Adipocyte (in vitro differentiated cells): ENCODE data around the gene LCN10.
"Not testable (repeated sequence)": the region's sequence is repeated elsewhere in the genome, so short reads cannot be mapped to it uniquely, and the experiment has no call there.

Experiments
- DNase-seq: peaks from one replicate; pipeline ENCODE4 v3.0.0-alpha.2; 2015; ENCODE audit warnings: low read depth
- H3K27me3 ChIP-seq: replicated peaks from 2 replicates; pipeline ENCODE4 v1.7.0; 2013; ENCODE audit warnings: mild to moderate bottlenecking, low read length, moderate library complexity; ENCODE audit not compliant: control insufficient read depth, insufficient read depth
- H3K36me3 ChIP-seq: 2 replicates; pipeline ENCODE4 v1.7.0; 2013; ENCODE audit warnings: low read length, mild to moderate bottlenecking, moderate library complexity; ENCODE audit not compliant: control insufficient read depth, insufficient read depth, severe bottlenecking
- H3K4me1 ChIP-seq: 2 replicates; pipeline ENCODE4 v1.7.0; 2013; ENCODE audit warnings: mild to moderate bottlenecking, low read length, moderate library complexity; ENCODE audit not compliant: control insufficient read depth, insufficient read depth
- H3K4me3 ChIP-seq: 2 replicates; pipeline ENCODE4 v1.7.0; 2013; ENCODE audit warnings: mild to moderate bottlenecking, low read length, moderate library complexity
- H3K9ac ChIP-seq: 2 replicates; pipeline ENCODE4 v1.7.0; 2013; ENCODE audit warnings: mild to moderate bottlenecking, low read length, moderate library complexity
- H3K9me3 ChIP-seq: 2 replicates; pipeline ENCODE4 v1.7.0; 2013; ENCODE audit warnings: mild to moderate bottlenecking, low read length, moderate library complexity; ENCODE audit not compliant: control insufficient read depth

The LCN10 gene

DNA sequence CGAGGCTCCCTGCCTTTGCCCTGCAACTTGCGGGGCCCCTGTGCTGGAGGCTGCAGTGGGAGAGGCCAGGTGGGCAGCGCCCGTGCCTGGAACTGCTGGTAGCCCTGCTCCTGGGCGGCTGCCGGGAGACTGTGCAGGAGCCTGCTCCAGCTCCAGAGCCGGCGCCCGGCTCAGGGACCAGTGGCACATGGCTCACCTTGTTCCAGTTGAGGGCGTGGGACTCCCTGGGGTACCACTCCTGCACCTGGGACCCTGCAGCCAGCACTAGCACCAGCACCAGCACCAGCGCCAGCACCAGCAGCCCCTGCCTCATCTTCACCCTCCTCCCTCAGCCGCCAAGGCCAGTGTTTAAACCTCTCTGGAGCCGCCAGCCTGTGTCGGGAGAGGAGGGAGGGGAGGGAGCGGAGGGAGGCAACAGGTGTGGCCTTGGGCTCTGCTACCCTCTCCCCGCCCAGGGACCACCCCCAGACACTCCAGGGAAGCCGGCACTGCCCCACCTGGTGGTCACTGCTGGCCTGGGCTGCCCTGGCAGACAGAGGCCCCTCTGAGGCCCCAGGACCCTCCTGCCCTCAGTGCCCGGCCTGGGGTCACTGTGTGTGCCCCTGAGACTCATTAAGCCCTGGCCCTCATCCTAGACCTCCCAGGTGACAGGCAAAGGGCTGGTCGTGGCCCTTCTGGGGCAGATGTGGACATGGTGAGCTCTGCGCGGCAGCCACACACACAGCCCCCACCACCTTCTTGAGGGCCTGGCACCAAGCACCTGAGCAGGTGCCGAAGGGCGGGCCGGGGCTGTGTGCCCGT is at the start of gene LCN10:
TSS of gene LCN10 (minus strand) at position 350 of the 801 bp plus-strand sequence. CDS start at position 313, 37 bp downstream.
- Histone ChIP-seq H3K4me3 (no peak within 1 kb of the TSS), H3K36me3 (no peaks in the 10 kb centered on the region), H3K27me3 (peaks cover 50% of the 10 kb centered on the region), H3K9me3 (no peaks in the 10 kb centered on the region), H3K4me1 (peaks cover 11% of the 10 kb centered on the region), H3K9ac (no peak within 1 kb of the TSS)
- DNase-seq, result no peak

DNA sequence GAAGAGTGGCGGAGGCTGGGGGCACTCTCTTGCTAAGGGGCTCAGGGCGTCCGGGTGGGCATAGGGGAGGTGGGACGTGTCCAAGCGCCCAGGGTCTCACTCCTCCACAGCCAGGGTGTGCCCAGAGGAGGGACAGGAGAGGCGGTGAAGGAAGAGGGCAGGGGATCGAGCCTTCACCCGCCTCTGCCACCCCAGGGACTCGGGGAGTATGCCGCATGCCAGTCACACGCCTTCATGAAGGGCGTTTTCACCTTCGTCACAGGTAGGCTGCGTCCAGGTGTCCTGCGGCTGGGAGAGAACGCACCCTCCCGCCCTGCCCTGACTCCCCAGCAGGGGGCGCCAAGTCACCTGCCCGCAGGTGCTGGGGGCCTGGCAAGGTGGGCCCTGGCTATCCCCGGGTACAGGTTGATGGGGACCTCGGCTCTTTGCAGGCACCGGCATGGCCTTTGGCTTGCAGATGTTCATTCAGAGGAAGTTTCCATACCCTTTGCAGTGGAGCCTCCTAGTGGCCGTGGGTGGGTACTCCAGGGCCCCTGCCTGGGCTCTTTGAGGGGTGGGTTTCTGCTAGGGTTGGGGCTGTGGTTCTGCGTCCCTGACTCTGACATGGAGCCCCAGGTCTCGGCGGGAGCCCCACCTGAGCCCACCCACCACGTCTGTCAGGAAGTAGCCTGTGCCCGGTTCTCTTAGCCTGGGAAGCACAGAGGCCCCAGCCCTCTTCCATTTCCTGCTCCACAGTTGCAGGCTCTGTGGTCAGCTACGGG is 49.0 kb upstream of the LCN10 start:
- peak; percentile 53 for DNase-seq
- peak overlapping the region; percentile 95 for H3K9ac ChIP-seq
- H3K4me1 ChIP-seq, result peaks cover 27% of the 10 kb centered on the region

DNA sequence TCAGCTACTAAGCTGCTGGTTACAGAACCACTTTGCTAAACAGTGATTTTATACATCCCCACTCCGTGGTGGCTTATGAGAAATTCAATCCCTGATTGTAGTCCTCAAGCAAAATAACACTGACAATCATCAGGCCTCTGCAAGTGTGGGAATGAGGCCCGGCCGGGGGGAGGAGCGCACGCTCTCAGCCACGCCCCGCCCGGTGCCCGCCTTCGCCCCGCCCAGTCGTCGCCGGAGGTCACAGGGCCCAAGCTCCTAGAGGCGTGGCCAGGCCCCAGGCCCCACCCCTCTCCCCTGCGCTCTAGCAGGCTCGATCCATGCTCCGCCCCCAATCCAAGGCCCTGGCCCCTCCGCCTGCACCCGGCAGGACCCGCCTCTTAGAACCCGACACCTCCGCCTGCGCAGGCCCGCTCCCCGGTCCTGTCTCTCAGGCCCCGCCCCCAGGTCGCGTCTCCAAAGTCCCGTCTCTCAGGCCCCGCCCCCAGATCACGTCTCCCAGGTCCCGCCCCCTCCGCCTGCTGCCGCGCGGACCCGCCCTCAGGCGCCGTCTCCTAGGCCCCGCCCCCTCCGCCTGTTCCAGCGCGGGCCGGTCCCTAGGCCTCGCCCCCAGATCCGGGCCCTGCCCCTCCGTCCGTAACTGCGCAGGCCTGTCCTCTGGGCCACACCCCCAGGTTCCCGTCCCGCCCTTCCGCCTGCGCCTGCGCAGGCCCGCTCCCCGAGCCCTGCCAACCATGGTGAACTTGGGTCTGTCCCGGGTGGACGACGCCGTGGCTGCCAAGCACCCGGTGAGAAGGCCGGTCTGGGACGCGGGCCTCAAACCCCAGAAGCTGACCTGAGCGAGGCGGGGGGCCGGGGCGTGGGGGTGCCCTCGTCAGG is 48.1 kb upstream of the LCN10 start, which contains the start of gene TMEM141:
TSS of gene TMEM141 (plus strand) at position 705 of the 876 bp plus-strand sequence. CDS start at position 732, 27 bp downstream.
- Histone ChIP-seq H3K36me3 (peaks cover 6% of the 10 kb centered on the region), H3K27me3 (peaks cover 9% of the 10 kb centered on the region), H3K4me1 (peaks cover 19% of the 10 kb centered on the region), H3K9ac (peak within 1 kb of the TSS; percentile 95), H3K4me3 (peak within 1 kb of the TSS; percentile 96), H3K9me3 (no peaks in the 10 kb centered on the region)
- peak; percentile 100 for DNase-seq

More for the DNA sequence above, 49.0 kb upstream of the LCN10 start:
- Histone ChIP-seq H3K4me3 (peak overlapping the region; percentile 96), H3K9me3 (no peaks in the 10 kb centered on the region), H3K36me3 (peaks cover 6% of the 10 kb centered on the region), H3K27me3 (peaks cover 3% of the 10 kb centered on the region)

DNA sequence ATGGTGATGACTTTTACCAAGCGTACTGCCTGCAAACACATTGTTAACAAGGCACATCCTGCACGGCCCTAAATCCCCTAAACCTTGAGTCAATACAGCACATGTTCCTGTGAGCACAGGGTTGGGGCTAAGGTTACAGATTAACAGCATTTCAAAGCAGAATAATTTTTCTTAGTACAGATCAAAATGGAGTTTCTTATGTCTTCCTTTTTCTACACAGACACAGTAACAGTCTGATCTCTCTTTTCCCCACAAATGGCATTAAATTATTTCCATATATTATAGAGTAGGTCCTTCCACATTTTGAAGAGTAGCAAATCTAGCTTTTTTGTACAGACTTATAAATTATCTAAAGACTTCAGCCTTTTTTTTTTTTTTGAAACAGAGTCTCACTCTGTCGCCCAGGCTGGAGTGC is 46.8 kb upstream of the LCN10 start:
- H3K27me3 ChIP-seq, result peaks cover 12% of the 10 kb centered on the region
- no peak overlapping the region for H3K4me3 ChIP-seq
- no peaks in the 10 kb centered on the region for H3K9me3 ChIP-seq
- H3K36me3 ChIP-seq, result peaks cover 6% of the 10 kb centered on the region
- no peak for DNase-seq
- no peak overlapping the region for H3K9ac ChIP-seq
- peaks cover 12% of the 10 kb centered on the region for H3K4me1 ChIP-seq

DNA sequence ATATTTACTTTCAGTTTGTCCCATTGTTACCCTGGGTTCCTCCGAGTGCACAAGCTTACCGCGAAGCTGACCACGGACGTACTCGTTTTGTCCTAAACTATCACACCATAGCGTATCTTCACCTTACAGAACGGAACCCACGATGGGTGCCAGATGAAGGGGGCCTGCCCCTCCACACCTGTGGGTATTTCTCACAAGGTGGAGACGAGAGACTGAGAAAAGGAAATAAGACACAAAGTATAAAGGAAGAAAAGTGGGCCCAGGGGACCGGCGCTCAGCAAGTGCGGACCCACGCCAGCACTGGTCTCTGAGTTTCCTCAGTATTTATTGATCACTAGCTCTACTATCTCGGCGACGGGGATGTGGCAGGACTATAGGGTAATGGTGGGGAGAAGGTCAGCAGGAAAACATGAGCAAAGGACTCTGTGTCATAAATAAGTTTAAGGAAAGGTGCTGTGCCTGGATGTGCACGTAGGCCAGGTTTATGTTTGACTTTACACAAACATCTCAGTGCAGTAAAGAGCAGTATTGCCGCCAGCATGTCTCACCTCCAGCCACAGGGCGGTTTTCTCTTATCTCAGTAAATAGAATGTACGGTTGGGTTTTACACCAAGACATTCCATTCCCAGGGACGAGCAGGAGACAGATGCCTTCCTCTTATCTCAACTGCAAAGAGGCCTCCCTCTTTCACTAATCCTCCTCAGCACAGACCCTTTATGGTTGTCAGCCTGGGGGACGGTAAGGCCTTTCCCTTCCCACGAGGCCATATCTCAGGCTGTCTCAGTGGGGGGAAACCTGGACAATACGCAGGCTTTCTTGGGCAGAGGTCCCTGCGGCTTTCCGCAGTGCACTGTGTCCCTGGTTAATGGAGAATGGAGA is 46.1 kb upstream of the LCN10 start:
- not testable (repeated sequence) for H3K9me3 ChIP-seq, H3K4me3 ChIP-seq, H3K36me3 ChIP-seq, DNase-seq, H3K9ac ChIP-seq
- peaks cover 12% of the 10 kb centered on the region for H3K4me1 ChIP-seq
- peaks cover 12% of the 10 kb centered on the region for H3K27me3 ChIP-seq

DNA sequence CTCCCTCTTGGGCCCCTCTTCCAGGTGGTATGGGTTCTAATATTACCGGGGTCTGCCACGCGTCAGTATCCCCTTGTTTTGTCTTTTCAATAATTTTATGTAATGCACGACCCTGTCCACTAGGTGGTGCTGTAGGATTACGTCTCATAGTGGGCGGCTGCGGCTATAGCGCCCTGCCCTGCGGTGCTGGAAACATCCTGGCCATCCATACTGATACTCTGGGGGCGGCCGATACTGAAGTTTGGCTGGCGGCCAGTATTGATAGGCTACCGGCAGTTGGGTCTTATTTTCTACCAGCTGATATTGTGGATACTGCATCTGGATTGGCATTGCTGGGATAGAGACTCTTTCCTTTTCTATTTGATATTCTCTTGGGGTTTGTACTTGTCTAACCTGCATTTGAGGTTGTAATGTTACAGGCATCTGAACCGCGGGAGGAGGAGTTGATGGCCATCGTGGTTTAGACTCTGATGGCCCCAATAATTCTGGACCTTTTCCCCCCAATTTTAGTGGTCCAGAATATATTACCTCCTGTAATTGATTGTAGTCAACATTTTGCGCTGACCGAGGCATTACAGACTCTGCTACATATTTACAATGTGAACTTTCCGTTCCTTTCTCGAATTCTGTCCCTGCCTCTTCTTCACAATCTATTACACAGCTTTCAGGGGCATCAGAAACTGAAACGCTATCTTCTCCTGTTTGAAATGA is 45.1 kb upstream of the LCN10 start:
- Histone ChIP-seq H3K4me3 (no peak overlapping the region), H3K27me3 (peaks cover 12% of the 10 kb centered on the region), H3K4me1 (peaks cover 12% of the 10 kb centered on the region), H3K36me3 (no peaks in the 10 kb centered on the region), H3K9ac (no peak overlapping the region), H3K9me3 (no peaks in the 10 kb centered on the region)
- DNase-seq, result peak; percentile 86

DNA sequence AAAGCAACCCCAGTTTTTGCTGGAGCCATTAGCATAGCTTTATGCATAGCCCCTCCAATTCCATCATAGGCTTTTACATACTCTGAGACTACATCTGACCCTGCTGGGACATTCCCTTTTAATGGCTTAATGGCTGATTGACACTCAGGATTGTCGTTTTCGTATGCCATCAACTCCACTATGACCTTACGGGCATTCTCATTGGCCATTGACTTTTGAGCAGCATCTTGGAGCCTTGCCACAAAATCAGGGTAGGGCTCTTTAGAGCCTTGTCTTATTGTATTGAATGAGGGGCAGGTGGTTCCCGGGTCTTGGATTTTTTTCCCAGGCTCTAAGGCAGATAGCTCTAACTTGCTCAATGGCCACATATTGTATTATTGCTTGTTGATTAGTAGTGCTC is 44.2 kb upstream of the LCN10 start:
- not testable (repeated sequence) for H3K4me3 ChIP-seq, DNase-seq, H3K9me3 ChIP-seq, H3K36me3 ChIP-seq, H3K4me1 ChIP-seq, H3K9ac ChIP-seq
- H3K27me3 ChIP-seq, result peaks cover 12% of the 10 kb centered on the region

DNA sequence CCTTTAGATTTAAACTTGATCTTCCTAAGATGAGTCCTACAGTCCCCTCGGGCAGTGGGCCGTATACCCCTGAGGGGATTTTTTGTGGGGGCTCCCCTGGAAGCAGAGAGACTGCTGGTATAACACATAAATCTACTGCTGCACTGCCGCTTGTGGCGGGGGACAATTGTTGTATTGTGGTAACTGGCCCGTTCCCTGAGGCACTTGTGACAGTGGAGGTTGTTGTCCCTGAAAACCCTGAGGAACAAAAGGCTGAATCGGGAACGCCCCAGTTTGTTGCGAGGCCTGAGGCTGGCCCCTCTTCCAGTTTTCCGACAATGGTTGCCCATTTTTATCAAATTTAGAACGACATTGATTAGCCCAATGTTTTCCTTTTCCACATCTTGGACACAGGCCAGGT is 43.7 kb upstream of the LCN10 start:
- Histone ChIP-seq H3K9me3 (no peaks in the 10 kb centered on the region), H3K27me3 (peaks cover 12% of the 10 kb centered on the region), H3K36me3 (no peaks in the 10 kb centered on the region), H3K4me1 (peaks cover 5% of the 10 kb centered on the region), H3K9ac (no peak overlapping the region), H3K4me3 (no peak overlapping the region)
- DNase-seq, result no peak

DNA sequence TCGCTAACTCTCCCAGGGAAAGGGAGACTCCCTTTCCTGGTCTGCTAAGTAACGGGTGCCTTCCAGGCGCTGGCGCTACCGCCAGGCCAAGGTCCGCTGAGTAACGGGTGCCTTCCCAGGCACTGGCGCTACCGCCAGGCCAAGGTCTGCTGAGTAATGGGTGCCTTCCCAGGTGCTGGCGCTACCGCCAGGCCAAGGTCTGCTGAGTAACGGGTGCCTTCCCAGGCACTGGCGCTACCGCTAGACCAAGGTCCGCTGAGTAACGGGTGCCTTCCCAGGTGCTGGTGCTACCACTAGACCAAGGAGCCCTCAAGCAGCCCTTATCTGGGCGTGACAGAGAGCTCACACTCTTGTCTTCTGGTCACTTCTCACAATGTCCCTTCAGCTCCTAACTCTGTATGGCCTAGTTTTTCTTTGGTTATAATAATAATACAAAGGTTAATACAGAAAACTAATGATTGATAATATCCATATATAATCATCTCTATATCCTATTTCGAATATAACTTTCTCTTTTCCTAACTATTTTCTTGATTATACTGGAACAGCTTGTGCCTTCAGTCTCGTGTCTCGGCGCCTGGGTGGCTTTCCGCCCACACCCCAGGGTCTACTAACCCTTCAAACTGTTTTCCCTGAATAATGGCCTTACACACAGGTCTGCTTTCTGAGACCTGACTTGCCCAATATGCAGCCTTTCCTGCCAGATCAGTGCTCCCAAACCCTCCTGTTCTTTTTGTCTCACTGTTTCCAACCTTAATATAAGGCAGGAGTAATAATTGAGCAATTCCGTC is 43.0 kb upstream of the LCN10 start:
- H3K4me1 ChIP-seq, H3K9ac ChIP-seq, H3K36me3 ChIP-seq, DNase-seq, H3K9me3 ChIP-seq, H3K4me3 ChIP-seq: not testable (repeated sequence)
- H3K27me3 ChIP-seq, result peaks cover 16% of the 10 kb centered on the region
